NB4 (cell line): ENCODE results near the gene ESR1.

Experiments used
- MYC ChIP-seq: IDR thresholded peaks from 2 replicates; pipeline ENCODE4 v1.6.1; 2011; ENCODE audit warnings: low read depth, low read length
- POLR2A ChIP-seq: IDR thresholded peaks from 2 replicates; pipeline ENCODE4 v1.6.1; 2011; ENCODE audit warnings: mild to moderate bottlenecking; ENCODE audit not compliant: insufficient read length; ENCODE audit errors: extremely low read depth
- TF ChIP-seq, protein P1 (sequence below): IDR thresholded peaks from one replicate; pipeline ENCODE4 v1.5.1; 2012; ENCODE audit warnings: low read depth, low read length

DNA sequence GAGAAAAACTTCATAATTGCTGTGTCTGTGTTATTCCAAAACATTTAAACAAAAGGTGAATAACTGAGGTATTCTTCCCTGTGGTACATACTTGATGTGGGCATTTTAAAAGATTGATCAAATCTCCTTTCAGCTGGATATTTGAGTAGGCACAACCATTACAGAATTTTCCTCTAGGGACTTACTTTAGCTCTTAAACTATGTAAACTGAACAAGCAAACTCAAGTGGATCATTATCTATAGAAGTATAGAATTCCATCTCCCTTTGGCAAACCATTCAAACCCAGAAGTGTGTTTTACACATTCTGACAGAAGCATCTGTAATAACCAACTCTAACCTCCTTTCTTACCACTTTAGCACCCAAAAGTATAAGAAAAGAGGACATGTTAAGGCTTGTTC lies 241.4 kb downstream of the ESR1 start:
- TF ChIP-seq, protein P1, sequence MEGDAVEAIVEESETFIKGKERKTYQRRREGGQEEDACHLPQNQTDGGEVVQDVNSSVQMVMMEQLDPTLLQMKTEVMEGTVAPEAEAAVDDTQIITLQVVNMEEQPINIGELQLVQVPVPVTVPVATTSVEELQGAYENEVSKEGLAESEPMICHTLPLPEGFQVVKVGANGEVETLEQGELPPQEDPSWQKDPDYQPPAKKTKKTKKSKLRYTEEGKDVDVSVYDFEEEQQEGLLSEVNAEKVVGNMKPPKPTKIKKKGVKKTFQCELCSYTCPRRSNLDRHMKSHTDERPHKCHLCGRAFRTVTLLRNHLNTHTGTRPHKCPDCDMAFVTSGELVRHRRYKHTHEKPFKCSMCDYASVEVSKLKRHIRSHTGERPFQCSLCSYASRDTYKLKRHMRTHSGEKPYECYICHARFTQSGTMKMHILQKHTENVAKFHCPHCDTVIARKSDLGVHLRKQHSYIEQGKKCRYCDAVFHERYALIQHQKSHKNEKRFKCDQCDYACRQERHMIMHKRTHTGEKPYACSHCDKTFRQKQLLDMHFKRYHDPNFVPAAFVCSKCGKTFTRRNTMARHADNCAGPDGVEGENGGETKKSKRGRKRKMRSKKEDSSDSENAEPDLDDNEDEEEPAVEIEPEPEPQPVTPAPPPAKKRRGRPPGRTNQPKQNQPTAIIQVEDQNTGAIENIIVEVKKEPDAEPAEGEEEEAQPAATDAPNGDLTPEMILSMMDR = no peak
- TF ChIP-seq POLR2A (no peak), MYC (no peak)
